ENCODE results near the gene DUSP1. TPM values are rescaled to one million over a fixed set of nuclear protein-coding genes. Genes with fewer than 3 reads are reported as not detected.

The DUSP1 gene
- total and polyA plus RNA-seq, 9 of the 15 experiments (the other 6 are each of a cell fraction or from before 2014, with no cell fraction given): 2.1 to 14.2 (median 8.5) TPM

- TF ChIP-seq JUND (IDR thresholded peaks at IDR 0.05; ENCODE audit: borderline replicate concordance, low read depth, low read length) (peak; percentile 96), JUND (tag; IDR thresholded peaks at IDR 0.05; ENCODE audit: borderline replicate concordance, low read depth, low read length) (peak; percentile 90; the same call in 2 of the 3 replicates), HDAC2 (IDR thresholded peaks at IDR 0.05) (no peak), ZBTB5 (IDR thresholded peaks at IDR 0.05) (no peak), ID3 (CRISPR knock-in tag; IDR thresholded peaks at IDR 0.05) (no peak), ID3 (tag; IDR thresholded peaks at IDR 0.05) (peak; percentile 82), PTTG1 (tag; IDR thresholded peaks at IDR 0.05; ENCODE audit: low read depth) (no peak), TFAM (CRISPR knock-in tag; conservative IDR thresholded peaks at IDR 0.05) (no peak), ZBTB2 (IDR thresholded peaks at IDR 0.05) (peak; percentile 47; the same call in 1 of the 2 replicates), KAT8 (IDR thresholded peaks at IDR 0.05; ENCODE audit: low read depth) (no peak), ZNF764 (CRISPR knock-in tag; IDR thresholded peaks at IDR 0.05; ENCODE audit: low read depth) (peak; percentile 64; the same call in 1 of the 2 replicates), ZFP1 (CRISPR knock-in tag; IDR thresholded peaks at IDR 0.05) (no peak), ZNF431 (CRISPR knock-in tag; IDR thresholded peaks at IDR 0.05) (peak; percentile 75), KLF6 (CRISPR knock-in tag; IDR thresholded peaks at IDR 0.05; ENCODE audit: borderline replicate concordance) (no peak), ZNF584 (CRISPR knock-in tag; IDR thresholded peaks at IDR 0.05; ENCODE audit: low read depth) (peak; percentile 92), HES1 (IDR thresholded peaks at IDR 0.05; ENCODE audit: low read depth) (no peak), BRF2 (IDR thresholded peaks at IDR 0.05; ENCODE audit: borderline replicate concordance, insufficient read depth, insufficient read length) (no peak), HCFC1 (IDR thresholded peaks at IDR 0.05; ENCODE audit: low read depth, low read length) (peak; percentile 40; the same call in 1 of the 2 replicates), ZSCAN32 (CRISPR knock-in tag; IDR thresholded peaks at IDR 0.05) (peak; percentile 21; the same call in 1 of the 2 replicates), NCOA1 (IDR thresholded peaks at IDR 0.05; ENCODE audit: low read depth) (no peak; the same call in 1 of the 2 replicates), DACH1 (IDR thresholded peaks at IDR 0.05; ENCODE audit: partially characterized antibody) (no peak), EP300 (IDR thresholded peaks at IDR 0.05; ENCODE audit: low read length) (0 out of 2 replicates have a peak, but pooled peaks have one; percentile 10), CBX1 (IDR thresholded peaks at IDR 0.05; ENCODE audit: low read depth) (peak; percentile 85), ZNF212 (CRISPR knock-in tag; IDR thresholded peaks at IDR 0.05) (no peak)
Observed at GRCh38 chr5:172770675-172771438, at the start of gene DUSP1 (continued).
